ENCODE data around the gene RFPL1.
"Not testable (repeated sequence)": the region's sequence is repeated elsewhere in the genome, so short reads cannot be mapped to it uniquely, and the experiment has no call there.

The RFPL1 gene

GRCh38 chr22:29478326-29479276 is 40.2 kb downstream of the RFPL1 start:
- DNase-seq (ENCODE audit: low read depth in 4 of 4, low spot score in 1 of 4) = no peak

GRCh38 chr22:29479417-29480261 is 41.3 kb downstream of the RFPL1 start, which contains the start of gene NEFH:
TSS of gene NEFH (plus strand) at chr22:29480218. CDS start at chr22:29480263, 45 bp downstream.
- no peak for DNase-seq (ENCODE audit: low read depth in 4 of 4, low spot score in 1 of 4)

- DNase-seq (ENCODE audit: low read depth in 4 of 4, low spot score in 1 of 4) = no peak
These were observed 41.8 kb downstream of the RFPL1 start for GRCh38 chr22:29480262-29480511.

GRCh38 chr22:29480512-29481264 is 42.3 kb downstream of the RFPL1 start:
- no peak for DNase-seq (ENCODE audit: low read depth in 4 of 4, low spot score in 1 of 4)

- no peak for DNase-seq (ENCODE audit: low read depth in 4 of 4, low spot score in 1 of 4)
These were observed 43.0 kb downstream of the RFPL1 start for GRCh38 chr22:29481265-29482000.

GRCh38 chr22:29482253-29482652 is 43.9 kb downstream of the RFPL1 start:
- no peak for DNase-seq (ENCODE audit: low read depth in 4 of 4, low spot score in 1 of 4)

- no peak for DNase-seq (ENCODE audit: low read depth in 4 of 4, low spot score in 1 of 4)
These were observed 44.3 kb downstream of the RFPL1 start for GRCh38 chr22:29482726-29483125.

- no peak for DNase-seq (ENCODE audit: low read depth in 4 of 4, low spot score in 1 of 4)
These were observed 44.9 kb downstream of the RFPL1 start for GRCh38 chr22:29483254-29483653.

- no peak for DNase-seq (ENCODE audit: low read depth in 4 of 4, low spot score in 1 of 4)
These were observed 46.3 kb downstream of the RFPL1 start for GRCh38 chr22:29484642-29485041.

- DNase-seq (ENCODE audit: low read depth in 4 of 4, low spot score in 1 of 4) = no peak
These were observed 47.1 kb downstream of the RFPL1 start for GRCh38 chr22:29485448-29485847.

GRCh38 chr22:29487426-29487986 is 49.1 kb downstream of the RFPL1 start:
- no peak for DNase-seq (ENCODE audit: low read depth in 4 of 4, low spot score in 1 of 4)

GRCh38 chr22:29489127-29489780 is 50.9 kb downstream of the RFPL1 start:
- DNase-seq (ENCODE audit: low read depth in 4 of 4, low spot score in 1 of 4) = not testable (repeated sequence)

- no peak for DNase-seq (ENCODE audit: low read depth in 4 of 4, low spot score in 1 of 4)
These were observed 52.6 kb downstream of the RFPL1 start for GRCh38 chr22:29491012-29491411.

Measured in stimulated activated CD4-positive, alpha-beta T cell treated with anti-CD3 and anti-CD28 coated beads, Interleukin-1b, Interleukin-23, amount 100 ng/mL, for 24 hours (primary cell).